ENCODE measurements around the gene CWC27.

DNA sequence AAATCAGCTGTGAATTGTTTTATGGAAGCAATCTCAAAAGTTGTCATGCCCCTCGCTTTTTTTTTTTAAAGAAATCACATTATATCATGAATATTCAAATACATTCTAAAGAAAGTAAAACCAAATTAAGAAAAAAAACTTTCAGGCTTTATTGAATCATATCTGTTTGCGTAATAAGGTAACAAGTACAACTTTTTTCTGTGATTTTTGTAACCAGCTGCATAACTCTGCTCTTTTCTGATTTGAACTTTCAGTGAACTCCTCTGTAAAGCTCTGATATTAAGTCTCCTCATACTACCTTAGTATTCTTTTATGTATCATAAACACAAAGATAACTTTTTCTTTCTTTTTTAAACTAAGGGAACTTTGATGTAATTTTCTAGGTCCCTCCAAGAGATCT, 65.3 kb downstream of the CWC27 start:
- TF ChIP-seq, protein P1, sequence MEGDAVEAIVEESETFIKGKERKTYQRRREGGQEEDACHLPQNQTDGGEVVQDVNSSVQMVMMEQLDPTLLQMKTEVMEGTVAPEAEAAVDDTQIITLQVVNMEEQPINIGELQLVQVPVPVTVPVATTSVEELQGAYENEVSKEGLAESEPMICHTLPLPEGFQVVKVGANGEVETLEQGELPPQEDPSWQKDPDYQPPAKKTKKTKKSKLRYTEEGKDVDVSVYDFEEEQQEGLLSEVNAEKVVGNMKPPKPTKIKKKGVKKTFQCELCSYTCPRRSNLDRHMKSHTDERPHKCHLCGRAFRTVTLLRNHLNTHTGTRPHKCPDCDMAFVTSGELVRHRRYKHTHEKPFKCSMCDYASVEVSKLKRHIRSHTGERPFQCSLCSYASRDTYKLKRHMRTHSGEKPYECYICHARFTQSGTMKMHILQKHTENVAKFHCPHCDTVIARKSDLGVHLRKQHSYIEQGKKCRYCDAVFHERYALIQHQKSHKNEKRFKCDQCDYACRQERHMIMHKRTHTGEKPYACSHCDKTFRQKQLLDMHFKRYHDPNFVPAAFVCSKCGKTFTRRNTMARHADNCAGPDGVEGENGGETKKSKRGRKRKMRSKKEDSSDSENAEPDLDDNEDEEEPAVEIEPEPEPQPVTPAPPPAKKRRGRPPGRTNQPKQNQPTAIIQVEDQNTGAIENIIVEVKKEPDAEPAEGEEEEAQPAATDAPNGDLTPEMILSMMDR (IDR thresholded peaks at IDR 0.05; ENCODE audit: insufficient read depth, low read length), result no peak
- no peak for TF ChIP-seq GABPA (IDR thresholded peaks at IDR 0.05; ENCODE audit: low read depth)
